GM18868 (cell line): Measurements from ENCODE around the gene THSD4.

Experiments used
- ATAC-seq: cut with Tn5 transposase; IDR thresholded peaks from one replicate; pipeline ENCODE4 v1.9.1; 2021; ENCODE audit warnings: mild to moderate bottlenecking, moderate library complexity; ENCODE audit not compliant: unreplicated experiment

THSD4 gene

GRCh38 chr15:71691458-71692417 is 576.5 kb downstream of the THSD4 start:
- ATAC-seq = no peak

- ATAC-seq = no peak
Observed at GRCh38 chr15:71697236-71697635, 582.0 kb downstream of the THSD4 start.

GRCh38 chr15:71698030-71698429 is 582.8 kb downstream of the THSD4 start:
- no peak for ATAC-seq

- no peak for ATAC-seq
Observed at GRCh38 chr15:71698742-71699141, 583.5 kb downstream of the THSD4 start.

GRCh38 chr15:71699977-71700376 is 584.7 kb downstream of the THSD4 start:
- ATAC-seq = no peak

GRCh38 chr15:71701808-71702207 is 586.5 kb downstream of the THSD4 start:
- ATAC-seq = no peak

GRCh38 chr15:71702496-71702895 is 587.2 kb downstream of the THSD4 start:
- no peak for ATAC-seq

- no peak for ATAC-seq
Observed at GRCh38 chr15:71705151-71705550, 589.9 kb downstream of the THSD4 start.

GRCh38 chr15:71706461-71707229 is 591.4 kb downstream of the THSD4 start:
- ATAC-seq = no peak

GRCh38 chr15:71707230-71708050 is 592.2 kb downstream of the THSD4 start:
- no peak for ATAC-seq

- ATAC-seq = no peak
Observed at GRCh38 chr15:71708051-71708429, 592.8 kb downstream of the THSD4 start.

GRCh38 chr15:71708741-71709140 is 593.5 kb downstream of the THSD4 start:
- ATAC-seq = no peak

GRCh38 chr15:71709808-71710418 is 594.6 kb downstream of the THSD4 start:
- ATAC-seq = no peak

GRCh38 chr15:71712182-71712581 is 596.9 kb downstream of the THSD4 start:
- ATAC-seq = no peak

- no peak for ATAC-seq
Observed at GRCh38 chr15:71713191-71713809, 598.0 kb downstream of the THSD4 start.

GRCh38 chr15:71715914-71716313 is 600.6 kb downstream of the THSD4 start:
- ATAC-seq = no peak

- ATAC-seq = no peak
Observed at GRCh38 chr15:71716990-71717389, 601.7 kb downstream of the THSD4 start.

- no peak for ATAC-seq
Observed at GRCh38 chr15:71718116-71718910, 603.0 kb downstream of the THSD4 start.

GRCh38 chr15:71723344-71723743 is 608.1 kb downstream of the THSD4 start:
- ATAC-seq = no peak
